Endothelial cell of coronary artery (primary cell): ENCODE data around the gene VNN1. TPM values are rescaled to one million over a fixed set of nuclear protein-coding genes. Genes with fewer than 3 reads are reported as not detected.

Experiments used
- total RNA-seq: library from RNA; depleted of rRNA; stranded (reverse); fragments of >200 nt; gene quantifications from 2 replicates; pipeline ENCODE4 v1.2.3, GENCODE V29; 2014

Gene VNN1, protein sequence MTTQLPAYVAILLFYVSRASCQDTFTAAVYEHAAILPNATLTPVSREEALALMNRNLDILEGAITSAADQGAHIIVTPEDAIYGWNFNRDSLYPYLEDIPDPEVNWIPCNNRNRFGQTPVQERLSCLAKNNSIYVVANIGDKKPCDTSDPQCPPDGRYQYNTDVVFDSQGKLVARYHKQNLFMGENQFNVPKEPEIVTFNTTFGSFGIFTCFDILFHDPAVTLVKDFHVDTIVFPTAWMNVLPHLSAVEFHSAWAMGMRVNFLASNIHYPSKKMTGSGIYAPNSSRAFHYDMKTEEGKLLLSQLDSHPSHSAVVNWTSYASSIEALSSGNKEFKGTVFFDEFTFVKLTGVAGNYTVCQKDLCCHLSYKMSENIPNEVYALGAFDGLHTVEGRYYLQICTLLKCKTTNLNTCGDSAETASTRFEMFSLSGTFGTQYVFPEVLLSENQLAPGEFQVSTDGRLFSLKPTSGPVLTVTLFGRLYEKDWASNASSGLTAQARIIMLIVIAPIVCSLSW
- total RNA-seq: under 0.01 TPM in 1 of 2 replicates, not detected in the other

DNA sequence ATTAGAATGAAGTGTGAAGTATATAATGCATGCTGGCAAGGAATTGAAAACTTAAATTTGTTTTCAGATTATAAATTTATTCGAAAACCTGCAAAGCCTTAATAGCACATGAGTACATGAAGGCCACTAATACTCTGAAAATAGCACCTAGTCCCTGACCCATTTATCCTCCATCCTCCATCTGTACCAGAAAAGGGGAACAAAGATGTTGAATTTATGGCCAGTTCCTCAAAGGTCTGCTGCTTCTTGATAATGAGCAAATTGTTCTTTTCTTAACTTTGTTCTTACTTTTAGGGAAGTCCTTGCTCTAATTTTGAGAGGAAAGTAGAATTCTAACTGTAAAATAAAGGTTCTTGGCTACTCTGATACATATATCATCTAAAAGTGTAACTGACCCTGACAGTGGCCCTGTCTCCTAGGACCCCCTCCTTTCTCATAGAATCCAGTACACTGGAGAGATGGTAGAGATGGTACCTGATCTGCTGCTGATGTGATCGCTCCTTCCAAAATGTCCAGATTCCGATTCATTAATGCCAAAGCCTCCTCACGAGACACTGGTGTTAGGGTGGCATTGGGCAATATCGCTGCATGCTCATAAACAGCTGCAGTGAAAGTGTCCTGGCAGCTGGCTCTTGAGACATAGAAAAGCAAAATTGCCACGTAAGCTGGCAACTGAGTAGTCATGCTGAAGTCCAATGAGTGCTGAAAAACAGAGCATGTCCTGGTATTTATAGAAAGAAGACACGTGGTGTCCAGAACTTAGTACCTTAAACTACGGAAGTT is at the start of gene VNN1:
TSS of gene VNN1 (minus strand) at position 704 of the 783 bp plus-strand sequence. CDS start at position 684, 20 bp downstream.

DNA sequence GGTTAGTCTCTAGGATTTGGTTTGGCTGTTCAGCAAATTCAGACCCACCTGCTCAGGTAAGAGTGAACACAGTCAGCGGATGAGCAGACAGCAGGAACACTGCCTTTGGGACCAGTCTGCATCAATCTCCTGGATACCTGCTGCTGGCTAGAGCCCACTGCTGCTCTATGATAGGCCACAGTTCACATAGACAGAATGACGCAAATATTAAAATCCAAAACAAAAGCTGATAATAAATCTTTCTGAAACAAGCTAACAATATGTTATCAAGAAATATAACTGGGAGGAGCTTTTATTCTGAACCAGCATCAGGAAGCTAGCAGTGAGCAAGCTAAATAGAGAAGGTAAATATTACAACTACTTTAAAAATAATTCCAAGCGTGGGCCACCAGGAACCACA is 54.8 kb downstream of the VNN1 start, which contains the start of gene TAAR1:
TSS of gene TAAR1 (minus strand) at position 101 of the 400 bp plus-strand sequence. CDS start 13,179 bp downstream, outside the sequence.

Other genes with a start within 250 kb of the VNN1 start
- 29.4 and 36.1 TPM in 2 replicates for gene STX7, start 200.9 kb downstream of the VNN1 start, total RNA-seq
- gene TAAR9, start 175.8 kb downstream of the VNN1 start, total RNA-seq: not detected in 2 replicates
- gene TAAR8, start 161.4 kb downstream of the VNN1 start, total RNA-seq: not detected in 2 replicates
- gene TAAR6, start 143.7 kb downstream of the VNN1 start, total RNA-seq: not detected in 2 replicates
- not detected in 2 replicates for gene TAAR5, start 124.3 kb downstream of the VNN1 start, total RNA-seq
- gene TAAR2, start 89.8 kb downstream of the VNN1 start, total RNA-seq: not detected in 2 replicates
- not detected in 2 replicates for gene TAAR1, start 54.9 kb downstream of the VNN1 start, total RNA-seq
- gene VNN2, start 43.8 kb upstream of the VNN1 start, total RNA-seq: not detected in 2 replicates
- gene SLC18B1, start 84.6 kb upstream of the VNN1 start, total RNA-seq: 6.1 and 10.1 TPM in 2 replicates
- gene RPS12, start 100.5 kb upstream of the VNN1 start, total RNA-seq: 2,152 and 2,187 TPM in 2 replicates